Gastroesophageal sphincter (tissue), 4 donors: ENCODE data around the gene BLMH. TPM values are rescaled to one million over a fixed set of nuclear protein-coding genes. Genes with fewer than 3 reads are reported as not detected.

Experiments used
- ATAC-seq: fragments of 150-250 bp; one replicate; pipeline ENCODE4 v1.9.1; 2016; ENCODE audit warnings: mild to moderate bottlenecking, moderate library complexity
- H3K27ac ChIP-seq, 4 donors: fragments of 200-600 bp; sonication (generic) in 3 of 4; 1 replicate in 3 of 4; 2 replicates in 1 of 4; pipeline ENCODE4 v1.5.1; 2016 to 2019
- H3K27me3 ChIP-seq: fragments of 200-600 bp; sonication (generic); one replicate; pipeline ENCODE4 v1.5.1; 2019
- H3K36me3 ChIP-seq, 2 donors: fragments of 200-600 bp; sonication (generic); one replicate each; pipeline ENCODE4 v1.5.1; 2019; ENCODE audit warnings: control low read depth in 1 of 2
- H3K4me1 ChIP-seq, 3 donors: fragments of 200-600 bp; sonication (generic); 1 replicate in 2 of 3; 2 replicates in 1 of 3; pipeline ENCODE4 v1.5.1; 2016 to 2019; ENCODE audit warnings: control low read depth in 2 of 3
- H3K4me3 ChIP-seq, 2 donors: fragments of 200-600 bp; sonication (generic); one replicate each; pipeline ENCODE4 v1.5.1; 2019; ENCODE audit warnings: mild to moderate bottlenecking in 1 of 2, moderate library complexity in 1 of 2
- H3K9me3 ChIP-seq, 3 donors: fragments of 200-600 bp; sonication (generic); one replicate each; pipeline ENCODE4 v1.5.1; 2017 to 2019; ENCODE audit warnings: control low read depth in 2 of 3
- CTCF ChIP-seq, 4 experiments: fragments of 200-600 bp in 2 of 4; fragments of 450-650 bp in 2 of 4; sonication (generic) in 1 of 4; IDR thresholded peaks; one replicate each; pipeline ENCODE4 v1.5.1; 2017 to 2019; ENCODE audit warnings: antibody characterized with exemption in 4 of 4, mild to moderate bottlenecking in 2 of 4, moderate library complexity in 2 of 4
- EP300 ChIP-seq: sonication (generic); formaldehyde crosslinking; IDR thresholded peaks from one replicate; pipeline ENCODE4 v1.6.1; 2017; ENCODE audit warnings: antibody characterized with exemption, mild to moderate bottlenecking
- POLR2A ChIP-seq, 2 donors: fragments of 450-650 bp; IDR thresholded peaks; one replicate each; pipeline ENCODE4 v1.6.1; 2017; ENCODE audit warnings: antibody characterized with exemption in 2 of 2, mild to moderate bottlenecking in 2 of 2, moderate library complexity in 1 of 2
- POLR2AphosphoS5 ChIP-seq: sonication (generic); formaldehyde crosslinking; IDR thresholded peaks from one replicate; pipeline ENCODE4 v1.6.1; 2017; ENCODE audit warnings: antibody characterized with exemption
- WGBS, 2 donors: methylation state at CpG; one replicate each; pipeline ENCODE4 v1.1.5; 2018; ENCODE audit warnings: low coverage in 1 of 2; 5-methylcytosine and 5-hydroxymethylcytosine counted together
- total RNA-seq, 4 donors: library from RNA; depleted of rRNA; stranded (reverse); fragments of >200 nt; gene quantifications; one replicate each; pipeline ENCODE4 v1.1.0, GENCODE V29; 2016

Gene BLMH
- total RNA-seq, 4 donors from 2014 or later, result 17.8 to 29.3 (median 20.7) TPM

GRCh38 chr17:30211371-30211770 is 80.4 kb downstream of the BLMH start:
- TF ChIP-seq POLR2AphosphoS5 (no peak), CTCF (IDR thresholded peaks at IDR 0.05) (no peak)
- Histone ChIP-seq H3K27ac (no peak overlapping the region), H3K36me3 (no peaks in the 10 kb centered on the region), H3K4me3 (no peak overlapping the region), H3K9me3 (no peaks in the 10 kb centered on the region), H3K4me1 (no peaks in the 10 kb centered on the region), H3K27me3 (peaks cover 10% of the 10 kb centered on the region)
- ATAC-seq, result no peak
- WGBS, 2 donors, result 49% methylated on average over 3 of the region's 6 CpGs; no CpG with 5 or more reads in 1 of the 2 donors

GRCh38 chr17:30210901-30211300 is 80.8 kb downstream of the BLMH start:
- no peaks in the 10 kb centered on the region for H3K9me3 ChIP-seq
- no peak for TF ChIP-seq POLR2A (IDR thresholded peaks at IDR 0.05)
- no peak for TF ChIP-seq CTCF (IDR thresholded peaks at IDR 0.05)
- TF ChIP-seq EP300, result no peak
- TF ChIP-seq POLR2AphosphoS5, result no peak
- H3K4me3 ChIP-seq, result no peak overlapping the region
- 80 to 82% methylated on average over 2 of the region's 10 CpGs for WGBS, 2 donors
- no peaks in the 10 kb centered on the region for H3K4me1 ChIP-seq
- H3K27ac ChIP-seq, result no peak overlapping the region
- H3K27me3 ChIP-seq, result peaks cover 10% of the 10 kb centered on the region
- ATAC-seq, result no peak
- no peaks in the 10 kb centered on the region for H3K36me3 ChIP-seq

GRCh38 chr17:30210366-30210765 is 81.4 kb downstream of the BLMH start:
- H3K27ac ChIP-seq, result no peak overlapping the region
- 80 to 84% methylated on average over 1 to 4 of the region's 11 CpGs for WGBS, 2 donors
- H3K9me3 ChIP-seq, result no peaks in the 10 kb centered on the region
- TF ChIP-seq POLR2A (IDR thresholded peaks at IDR 0.05), result no peak
- no peak for TF ChIP-seq EP300
- no peak for TF ChIP-seq POLR2AphosphoS5
- TF ChIP-seq CTCF (IDR thresholded peaks at IDR 0.05), result no peak
- no peak overlapping the region for H3K4me3 ChIP-seq
- ATAC-seq, result no peak
- no peaks in the 10 kb centered on the region for H3K4me1 ChIP-seq
- H3K27me3 ChIP-seq, result peaks cover 13% of the 10 kb centered on the region
- no peaks in the 10 kb centered on the region for H3K36me3 ChIP-seq

GRCh38 chr17:30209930-30210329 is 81.8 kb downstream of the BLMH start:
- WGBS, 2 donors, result 80 to 83% methylated on average over 5 of the region's 7 CpGs
- H3K4me1 ChIP-seq, result no peaks in the 10 kb centered on the region
- H3K27me3 ChIP-seq, result peaks cover 16% of the 10 kb centered on the region
- no peak overlapping the region for H3K27ac ChIP-seq
- H3K36me3 ChIP-seq, result no peaks in the 10 kb centered on the region
- no peak for ATAC-seq
- no peak overlapping the region for H3K4me3 ChIP-seq
- TF ChIP-seq POLR2AphosphoS5, result no peak
- TF ChIP-seq CTCF (IDR thresholded peaks at IDR 0.05), result no peak
- no peak for TF ChIP-seq EP300
- H3K9me3 ChIP-seq, result no peaks in the 10 kb centered on the region

GRCh38 chr17:30208214-30208613 is 83.5 kb downstream of the BLMH start:
- no peak overlapping the region for H3K4me3 ChIP-seq
- H3K4me1 ChIP-seq, result no peaks in the 10 kb centered on the region
- WGBS, 2 donors, result 54 to 72% methylated on average over 3 of the region's 3 CpGs
- no peaks in the 10 kb centered on the region for H3K9me3 ChIP-seq
- H3K36me3 ChIP-seq, result no peaks in the 10 kb centered on the region
- no peak for ATAC-seq
- TF ChIP-seq CTCF (IDR thresholded peaks at IDR 0.05) (no peak), EP300 (no peak), POLR2A (IDR thresholded peaks at IDR 0.05) (no peak), POLR2AphosphoS5 (no peak)
- H3K27ac ChIP-seq, result no peak overlapping the region
- peaks cover 31% of the 10 kb centered on the region for H3K27me3 ChIP-seq
